ENCODE data around the gene PRKCSH.

GRCh38 chr19:11465600-11465999, 30.2 kb downstream of the PRKCSH start:
- TF ChIP-seq, protein P1, sequence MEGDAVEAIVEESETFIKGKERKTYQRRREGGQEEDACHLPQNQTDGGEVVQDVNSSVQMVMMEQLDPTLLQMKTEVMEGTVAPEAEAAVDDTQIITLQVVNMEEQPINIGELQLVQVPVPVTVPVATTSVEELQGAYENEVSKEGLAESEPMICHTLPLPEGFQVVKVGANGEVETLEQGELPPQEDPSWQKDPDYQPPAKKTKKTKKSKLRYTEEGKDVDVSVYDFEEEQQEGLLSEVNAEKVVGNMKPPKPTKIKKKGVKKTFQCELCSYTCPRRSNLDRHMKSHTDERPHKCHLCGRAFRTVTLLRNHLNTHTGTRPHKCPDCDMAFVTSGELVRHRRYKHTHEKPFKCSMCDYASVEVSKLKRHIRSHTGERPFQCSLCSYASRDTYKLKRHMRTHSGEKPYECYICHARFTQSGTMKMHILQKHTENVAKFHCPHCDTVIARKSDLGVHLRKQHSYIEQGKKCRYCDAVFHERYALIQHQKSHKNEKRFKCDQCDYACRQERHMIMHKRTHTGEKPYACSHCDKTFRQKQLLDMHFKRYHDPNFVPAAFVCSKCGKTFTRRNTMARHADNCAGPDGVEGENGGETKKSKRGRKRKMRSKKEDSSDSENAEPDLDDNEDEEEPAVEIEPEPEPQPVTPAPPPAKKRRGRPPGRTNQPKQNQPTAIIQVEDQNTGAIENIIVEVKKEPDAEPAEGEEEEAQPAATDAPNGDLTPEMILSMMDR (IDR thresholded peaks at IDR 0.05), result no peak
- TF ChIP-seq, protein P2, sequence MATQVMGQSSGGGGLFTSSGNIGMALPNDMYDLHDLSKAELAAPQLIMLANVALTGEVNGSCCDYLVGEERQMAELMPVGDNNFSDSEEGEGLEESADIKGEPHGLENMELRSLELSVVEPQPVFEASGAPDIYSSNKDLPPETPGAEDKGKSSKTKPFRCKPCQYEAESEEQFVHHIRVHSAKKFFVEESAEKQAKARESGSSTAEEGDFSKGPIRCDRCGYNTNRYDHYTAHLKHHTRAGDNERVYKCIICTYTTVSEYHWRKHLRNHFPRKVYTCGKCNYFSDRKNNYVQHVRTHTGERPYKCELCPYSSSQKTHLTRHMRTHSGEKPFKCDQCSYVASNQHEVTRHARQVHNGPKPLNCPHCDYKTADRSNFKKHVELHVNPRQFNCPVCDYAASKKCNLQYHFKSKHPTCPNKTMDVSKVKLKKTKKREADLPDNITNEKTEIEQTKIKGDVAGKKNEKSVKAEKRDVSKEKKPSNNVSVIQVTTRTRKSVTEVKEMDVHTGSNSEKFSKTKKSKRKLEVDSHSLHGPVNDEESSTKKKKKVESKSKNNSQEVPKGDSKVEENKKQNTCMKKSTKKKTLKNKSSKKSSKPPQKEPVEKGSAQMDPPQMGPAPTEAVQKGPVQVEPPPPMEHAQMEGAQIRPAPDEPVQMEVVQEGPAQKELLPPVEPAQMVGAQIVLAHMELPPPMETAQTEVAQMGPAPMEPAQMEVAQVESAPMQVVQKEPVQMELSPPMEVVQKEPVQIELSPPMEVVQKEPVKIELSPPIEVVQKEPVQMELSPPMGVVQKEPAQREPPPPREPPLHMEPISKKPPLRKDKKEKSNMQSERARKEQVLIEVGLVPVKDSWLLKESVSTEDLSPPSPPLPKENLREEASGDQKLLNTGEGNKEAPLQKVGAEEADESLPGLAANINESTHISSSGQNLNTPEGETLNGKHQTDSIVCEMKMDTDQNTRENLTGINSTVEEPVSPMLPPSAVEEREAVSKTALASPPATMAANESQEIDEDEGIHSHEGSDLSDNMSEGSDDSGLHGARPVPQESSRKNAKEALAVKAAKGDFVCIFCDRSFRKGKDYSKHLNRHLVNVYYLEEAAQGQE (IDR thresholded peaks at IDR 0.05; ENCODE audit: low read depth, low read length), result no peak
- TF ChIP-seq GATA2 (CRISPR knock-in tag; IDR thresholded peaks at IDR 0.05), result no peak

Data from SK-N-SH (cell line).